IMR-90 (cell line): ENCODE data around the gene PRKD3.

Experiments
- BHLHE40 ChIP-seq: fragments of 150-350 bp; IDR thresholded peaks from 2 replicates; pipeline ENCODE4 v1.6.1; 2016; ENCODE audit warnings: mild to moderate bottlenecking, low read depth, low read length
- CEBPB ChIP-seq: IDR thresholded peaks from 2 replicates; pipeline ENCODE4 v1.6.1; 2012; ENCODE audit warnings: low read depth, low read length, improper control_type of control experiment
- CTCF ChIP-seq: conservative IDR thresholded peaks from 2 replicates; pipeline ENCODE4 v1.5.1; 2012; ENCODE audit warnings: mild to moderate bottlenecking, low read depth, low read length, improper control_type of control experiment
- FOS ChIP-seq: fragments of 150-350 bp; IDR thresholded peaks from 2 replicates; pipeline ENCODE4 v1.6.1; 2016; ENCODE audit warnings: low read depth, low read length
- MAFK ChIP-seq: IDR thresholded peaks from 2 replicates; pipeline ENCODE4 v1.6.1; 2012; ENCODE audit warnings: low read depth, low read length, improper control_type of control experiment
- MAZ ChIP-seq: IDR thresholded peaks from 2 replicates; pipeline ENCODE4 v1.6.1; 2012; ENCODE audit warnings: low read depth, mild to moderate bottlenecking, low read length, improper control_type of control experiment, moderate library complexity, borderline replicate concordance
- NFE2L2 ChIP-seq: fragments of 150-350 bp; IDR thresholded peaks from 2 replicates; pipeline ENCODE4 v1.6.1; 2016; ENCODE audit warnings: low read depth, mild to moderate bottlenecking, low read length
- POLR2A ChIP-seq: IDR thresholded peaks from 2 replicates; pipeline ENCODE4 v1.6.1; 2012; ENCODE audit warnings: mild to moderate bottlenecking, low read depth, low read length
- RCOR1 ChIP-seq: IDR thresholded peaks from 2 replicates; pipeline ENCODE4 v1.6.1; 2012; ENCODE audit warnings: mild to moderate bottlenecking, low read length, improper control_type of control experiment; ENCODE audit not compliant: insufficient replicate concordance
- RFX5 ChIP-seq: IDR thresholded peaks from 2 replicates; pipeline ENCODE4 v1.8.0; 2012; ENCODE audit warnings: low read depth, mild to moderate bottlenecking, low read length, moderate library complexity
- SMC3 ChIP-seq: fragments of 150-350 bp; IDR thresholded peaks from 2 replicates; pipeline ENCODE4 v1.6.1; 2016; ENCODE audit warnings: low read depth, mild to moderate bottlenecking, antibody characterized with exemption, low read length, moderate library complexity
- TF ChIP-seq, protein P1 (sequence below): fragments of 150-350 bp; IDR thresholded peaks from 2 replicates; pipeline ENCODE4 v1.6.1; 2016; ENCODE audit warnings: low read depth, mild to moderate bottlenecking, low read length, moderate library complexity, borderline replicate concordance
- TF ChIP-seq, protein P2 (sequence below): fragments of 150-350 bp; IDR thresholded peaks from 2 replicates; pipeline ENCODE4 v1.6.1; 2017; ENCODE audit warnings: mild to moderate bottlenecking, antibody characterized with exemption, low read length, low read depth

DNA sequence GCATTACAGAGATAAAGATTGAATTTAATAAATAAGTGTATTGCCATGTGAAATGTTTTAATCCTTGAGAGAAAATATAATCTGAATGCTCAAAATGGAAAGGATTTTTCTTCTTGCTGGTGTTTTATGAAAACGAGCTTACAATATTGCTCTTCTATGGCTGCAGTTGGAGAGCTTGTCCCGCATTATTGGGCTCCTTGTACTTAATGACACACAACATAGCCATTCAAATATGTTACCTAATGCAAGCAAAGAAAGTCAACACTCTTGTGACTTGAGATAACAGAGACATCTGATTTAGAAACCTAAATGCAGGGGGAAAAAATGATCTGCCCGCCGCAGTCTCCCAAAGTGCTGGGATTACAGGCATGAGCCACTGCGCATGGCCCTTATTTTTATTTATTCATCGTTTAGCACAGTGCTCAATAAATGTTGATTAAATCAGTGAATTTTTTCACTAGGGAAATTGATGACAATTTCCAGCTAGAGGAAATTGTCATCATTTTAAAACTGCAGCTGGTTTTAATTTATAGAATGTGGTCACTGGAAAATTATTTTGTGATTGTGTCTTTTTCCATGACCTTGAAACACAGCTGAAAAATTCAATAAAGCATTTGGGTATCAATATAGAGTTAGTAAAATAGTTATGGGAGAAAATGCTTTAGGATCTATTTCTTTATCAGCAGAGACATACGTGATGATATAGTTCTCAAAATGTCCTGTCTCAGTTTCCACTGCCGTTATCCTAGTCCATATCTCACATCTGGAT lies 2.4 kb upstream of the PRKD3 start:
- TF ChIP-seq CTCF (no peak), POLR2A (no peak), MAZ (no peak), RFX5 (no peak), MAFK (no peak), NFE2L2 (no peak), RCOR1 (no peak), SMC3 (no peak), FOS (no peak), CEBPB (no peak), BHLHE40 (no peak)
- TF ChIP-seq, protein P1, sequence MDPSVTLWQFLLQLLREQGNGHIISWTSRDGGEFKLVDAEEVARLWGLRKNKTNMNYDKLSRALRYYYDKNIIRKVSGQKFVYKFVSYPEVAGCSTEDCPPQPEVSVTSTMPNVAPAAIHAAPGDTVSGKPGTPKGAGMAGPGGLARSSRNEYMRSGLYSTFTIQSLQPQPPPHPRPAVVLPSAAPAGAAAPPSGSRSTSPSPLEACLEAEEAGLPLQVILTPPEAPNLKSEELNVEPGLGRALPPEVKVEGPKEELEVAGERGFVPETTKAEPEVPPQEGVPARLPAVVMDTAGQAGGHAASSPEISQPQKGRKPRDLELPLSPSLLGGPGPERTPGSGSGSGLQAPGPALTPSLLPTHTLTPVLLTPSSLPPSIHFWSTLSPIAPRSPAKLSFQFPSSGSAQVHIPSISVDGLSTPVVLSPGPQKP = no peak
- TF ChIP-seq, protein P2, sequence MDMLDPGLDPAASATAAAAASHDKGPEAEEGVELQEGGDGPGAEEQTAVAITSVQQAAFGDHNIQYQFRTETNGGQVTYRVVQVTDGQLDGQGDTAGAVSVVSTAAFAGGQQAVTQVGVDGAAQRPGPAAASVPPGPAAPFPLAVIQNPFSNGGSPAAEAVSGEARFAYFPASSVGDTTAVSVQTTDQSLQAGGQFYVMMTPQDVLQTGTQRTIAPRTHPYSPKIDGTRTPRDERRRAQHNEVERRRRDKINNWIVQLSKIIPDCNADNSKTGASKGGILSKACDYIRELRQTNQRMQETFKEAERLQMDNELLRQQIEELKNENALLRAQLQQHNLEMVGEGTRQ = no peak
